Ovary (tissue), 3 donors: ENCODE measurements around the gene SLC35A2.

Source experiments
- CTCF ChIP-seq, 3 donors: fragments of 450-650 bp in 2 of 3; fragments of 200-600 bp in 1 of 3; IDR thresholded peaks; one replicate each; pipeline versions ENCODE4 v1.5.1 to v1.8.0; 2016 to 2022; ENCODE audit warnings: antibody characterized with exemption in 3 of 3, mild to moderate bottlenecking in 1 of 3
- EP300 ChIP-seq: sonication (generic); formaldehyde crosslinking; IDR thresholded peaks from one replicate; pipeline ENCODE4 v1.6.1; 2017; ENCODE audit warnings: antibody characterized with exemption
- donor health status: DM: no; HTN: no; CAD: no.

DNA sequence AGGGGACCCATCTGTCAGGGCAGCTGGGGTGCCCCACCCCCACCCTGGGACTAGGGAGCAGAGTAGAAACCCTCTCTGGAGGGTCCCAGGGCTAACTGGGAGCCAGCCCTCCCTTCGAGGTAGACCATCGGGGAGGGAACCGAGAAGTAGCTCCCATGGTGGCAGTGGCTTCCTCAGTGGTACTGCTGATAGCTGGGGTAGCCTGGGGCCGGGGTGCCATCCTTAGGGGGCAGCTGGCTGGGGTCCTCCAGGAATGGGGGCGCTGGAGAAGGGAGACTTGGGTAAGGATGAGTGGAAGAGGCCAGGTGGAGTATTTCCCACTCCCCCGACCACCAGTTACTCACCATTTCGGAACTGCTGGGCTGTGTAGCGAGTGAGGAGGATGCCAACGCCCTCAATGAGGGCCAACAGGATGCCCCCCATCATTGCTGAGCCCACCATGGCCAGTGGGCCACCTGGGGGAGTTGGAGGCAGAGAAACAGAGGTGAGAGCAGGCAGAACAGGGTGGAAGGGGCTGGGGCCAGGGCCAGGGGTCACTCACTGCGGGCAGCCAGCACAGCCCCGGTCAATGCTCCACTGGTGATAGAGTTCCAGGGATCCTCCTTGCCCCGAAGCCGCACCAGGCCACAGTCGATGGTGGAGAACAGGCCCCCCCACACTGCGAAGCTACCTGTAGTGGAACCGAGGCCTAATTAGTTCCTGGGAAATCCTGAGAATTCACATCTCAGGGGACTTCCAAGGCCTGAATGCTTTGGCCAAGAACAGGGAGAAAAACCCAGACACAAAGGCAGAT is 17.7 kb downstream of the SLC35A2 start:
- TF ChIP-seq CTCF (IDR thresholded peaks at IDR 0.05) (no peak), EP300 (no peak)
